GM12878 (cell line): ENCODE measurements around the gene TEX9. TPM values are rescaled to one million over a fixed set of nuclear protein-coding genes. Genes with fewer than 3 reads are reported as not detected.
"Not testable (repeated sequence)": the region's sequence is repeated elsewhere in the genome, so short reads cannot be mapped to it uniquely, and the experiment has no call there.

Experiments used
- ATAC-seq: fragments of 200-7000 bp; cut with Tn5 transposase; 3 replicates; pipeline ENCODE4 v1.9.1; 2020; ENCODE audit warnings: mild to moderate bottlenecking, moderate library complexity
- BruUV-seq: library from RNA; stranded (reverse); fragments of 400-500 nt; replicated peaks from 2 replicates; lab custom pipeline; 2021; lab: Mats Ljungman, UMichigan
- CTCF ChIA-PET: fragments of 300-600 bp; sonication (Branson Sonifier 250); formaldehyde crosslinking; extraction: SDS; loops from one replicate; lab custom pipeline; 2021; ENCODE audit warnings: inconsistent platforms; lab: Yijun Ruan, JAX
- POLR2A ChIA-PET: fragments of 350-600 bp; formaldehyde crosslinking; extraction: SDS; loops from one replicate; lab custom pipeline; 2021; ENCODE audit warnings: inconsistent platforms; lab: Charles Lee
- RAD21 ChIA-PET: fragments of 300-600 bp; sonication (Branson Sonifier 250); formaldehyde crosslinking; loops from one replicate; lab custom pipeline; 2023; ENCODE audit warnings: antibody characterized with exemption; ENCODE audit not compliant: unreplicated experiment; lab: Charles Lee
- SMC1A ChIA-PET: fragments of 300-600 bp; sonication (Branson Sonifier 250); formaldehyde crosslinking; loops from one replicate; lab custom pipeline; 2023; ENCODE audit not compliant: unreplicated experiment, uncharacterized antibody; lab: Charles Lee
- DNase-seq: peaks from one replicate; pipeline ENCODE4 v3.0.0-alpha.2; 2011; ENCODE audit warnings: low read depth, low spot score
- FAIRE-seq: peaks from 3 replicates; lab custom pipeline; 2011; peaks lifted over from hg19 to GRCh38; lab: Jason Lieb, UNC
- H2AFZ ChIP-seq: 2 replicates; pipeline ENCODE4 v1.6.0; 2011; ENCODE audit warnings: low read depth, low read length, control low read depth; ENCODE audit not compliant: control insufficient read depth
- H3K27ac ChIP-seq: 2 replicates; pipeline ENCODE4 v1.5.1; 2011; ENCODE audit warnings: control low read depth; ENCODE audit not compliant: control insufficient read depth, insufficient read depth
- H3K27me3 ChIP-seq, 2 experiments: replicated peaks in 1 of 2; 2 replicates each; pipeline versions ENCODE4 v1.6.0 to v1.6.1; 2011; ENCODE audit warnings: low read length in 1 of 2; ENCODE audit not compliant: control insufficient read depth in 2 of 2, insufficient read depth in 2 of 2
- H3K36me3 ChIP-seq, 2 experiments: 2 replicates each; pipeline ENCODE4 v1.5.1; 2011; ENCODE audit warnings: low read length in 1 of 2; ENCODE audit not compliant: control insufficient read depth in 2 of 2, insufficient read depth in 2 of 2
- H3K4me1 ChIP-seq: 2 replicates; pipeline ENCODE4 v1.6.1; 2011; ENCODE audit warnings: mild to moderate bottlenecking, low read length, moderate library complexity, mixed read lengths; ENCODE audit not compliant: control insufficient read depth, insufficient read depth
- H3K4me2 ChIP-seq: 2 replicates; pipeline ENCODE4 v1.6.0; 2011; ENCODE audit warnings: control low read depth; ENCODE audit not compliant: control insufficient read depth, insufficient read depth
- H3K4me3 ChIP-seq: fragments of 200-600 bp; sonication (generic); 2 replicates; pipeline ENCODE4 v1.5.1; 2016
- H3K79me2 ChIP-seq: 2 replicates; pipeline ENCODE4 v1.6.0; 2011; ENCODE audit warnings: low read length; ENCODE audit not compliant: control insufficient read depth, insufficient read depth
- H3K9ac ChIP-seq: 2 replicates; pipeline ENCODE4 v1.8.0; 2011; ENCODE audit warnings: low read length, control low read depth, mixed read lengths; ENCODE audit not compliant: control insufficient read depth, insufficient read depth
- H3K9me3 ChIP-seq: replicated peaks from 3 replicates; pipeline ENCODE4 v1.5.1; 2011; ENCODE audit warnings: mild to moderate bottlenecking, low read length; ENCODE audit not compliant: control insufficient read depth, insufficient read depth
- H4K20me1 ChIP-seq: 2 replicates; pipeline ENCODE4 v1.6.0; 2011; ENCODE audit not compliant: control insufficient read depth, insufficient read depth
- BHLHE40 ChIP-seq, 2 experiments: fragments of 450-650 bp in 1 of 2; IDR thresholded peaks; 2 replicates each; pipeline ENCODE4 v1.6.1; 2011 to 2017; ENCODE audit warnings: low read depth in 2 of 2, borderline replicate concordance in 1 of 2, improper control_type of control experiment in 1 of 2, low read length in 1 of 2, mild to moderate bottlenecking in 1 of 2
- CBFB ChIP-seq: IDR thresholded peaks from 2 replicates; pipeline ENCODE4 v1.6.1; 2016; ENCODE audit warnings: antibody characterized with exemption, low read depth
- EED ChIP-seq: sonication (generic); IDR thresholded peaks from 2 replicates; pipeline ENCODE4 v1.6.1; 2016; ENCODE audit warnings: antibody characterized with exemption, low read depth
- IRF4 ChIP-seq: IDR thresholded peaks from 2 replicates; pipeline ENCODE4 v1.6.1; 2011; ENCODE audit warnings: low read depth, low read length
- MTA2 ChIP-seq: fragments of 450-650 bp; IDR thresholded peaks from 2 replicates; pipeline ENCODE4 v1.6.1; 2016; ENCODE audit warnings: low read depth, mild to moderate bottlenecking, moderate library complexity
- POLR2AphosphoS5 ChIP-seq: IDR thresholded peaks from 2 replicates; pipeline ENCODE4 v1.6.1; 2011; ENCODE audit warnings: mild to moderate bottlenecking, low read length, inconsistent platforms
- WGBS: methylation state at CpG from one replicate; pipeline ENCODE4 v1.1.6; 2016; ENCODE audit warnings: low lambda C conversion rate; ENCODE audit not compliant: insufficient replicate concordance, insufficient coverage; ENCODE audit errors: missing lambda C conversion rate; 5-methylcytosine and 5-hydroxymethylcytosine counted together
- in situ Hi-C: fragments of 300-500 bp; cut with MboI; formaldehyde crosslinking; loops from 9 replicates; pipeline ENCODE4 v1.14.3; 2018; ENCODE audit warnings: mixed read lengths
- intact Hi-C: fragments of 100-400 bp; cut with micrococcal nuclease; formaldehyde crosslinking; loops from one replicate; pipeline ENCODE4 v1.14.2; 2022; ENCODE audit not compliant: unreplicated experiment
- polyA plus RNA-seq, 11 experiments: library from polyadenylated mRNA; depleted of rRNA in 4 of 11; unstranded in 6 of 11; stranded (reverse) in 5 of 11; fragments of >200 nt; fragmentation: Nextera tagmentation in 4 of 11; fragmentation: Illumina TruSeq in 1 of 11; extraction: Ambion mirVana in 4 of 11; extraction: Trizol in 1 of 11; gene quantifications; 1 replicate in 1 of 11; 2 replicates in 10 of 11; pipeline versions ENCODE4 v1.2.1 to v1.2.3, GENCODE V29; 2011 to 2016; ENCODE audit warnings: inconsistent platforms in 2 of 11, missing spikeins in 2 of 11, low read depth in 1 of 11
- total RNA-seq, 4 experiments: library from RNA; depleted of rRNA in 3 of 4; stranded (reverse); fragments of >200 nt in 3 of 4; fragmentation: Illumina TruSeq in 1 of 4; extraction: Trizol in 1 of 4; gene quantifications; 2 replicates each; pipeline versions ENCODE4 v1.2.1 to v1.2.3, GENCODE V29; 2013 to 2021
- TF ChIP-seq, protein P1 (sequence below): fragments of 450-650 bp; IDR thresholded peaks from 2 replicates; pipeline ENCODE4 v1.6.1; 2017; ENCODE audit warnings: antibody characterized with exemption, mild to moderate bottlenecking, moderate library complexity

Gene TEX9
- total and polyA plus RNA-seq, 10 of the 15 experiments (the other 5 are each of a cell fraction or from before 2014, with no cell fraction given) = 9.0 to 155 (median 70.0) TPM

DNA sequence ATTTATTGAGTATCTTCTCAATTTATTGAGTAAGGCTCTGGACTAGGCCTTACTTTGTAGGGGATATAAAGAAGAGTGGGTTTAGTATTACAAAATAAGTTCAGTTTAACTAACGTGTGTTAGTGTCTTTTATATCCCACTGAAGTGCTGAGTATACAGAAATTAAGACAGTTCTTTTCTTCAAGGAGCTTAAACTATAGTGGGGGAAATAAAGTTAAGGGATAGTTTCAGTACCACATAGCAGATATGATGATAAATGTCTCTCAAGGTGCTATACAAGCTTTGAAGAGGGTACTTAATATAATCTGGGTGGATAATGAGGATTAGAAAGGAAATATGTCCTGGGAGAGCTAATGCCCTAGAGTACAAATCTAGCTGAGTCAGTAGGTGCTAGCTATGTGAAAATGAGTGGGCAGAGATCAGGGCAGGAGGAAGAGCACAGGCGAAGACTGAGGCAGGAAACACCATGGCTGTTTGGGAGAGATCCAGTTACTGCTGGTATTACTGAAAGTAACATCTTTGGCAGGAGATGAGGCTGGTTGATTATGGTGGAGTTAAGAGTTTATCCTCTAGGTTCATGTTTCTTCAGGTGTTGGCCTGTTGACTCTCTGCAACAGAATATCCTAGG, 46.0 kb downstream of the TEX9 start (continued):
- TF ChIP-seq BHLHE40 (IDR thresholded peaks at IDR 0.05; ENCODE audit: borderline replicate concordance in 1 of 2, low read depth in 2 of 2, low read length in 1 of 2) (no peak), MTA2 (no peak), EED (no peak), IRF4 (no peak), POLR2AphosphoS5 (no peak), CBFB (no peak)
- TF ChIP-seq, protein P1, sequence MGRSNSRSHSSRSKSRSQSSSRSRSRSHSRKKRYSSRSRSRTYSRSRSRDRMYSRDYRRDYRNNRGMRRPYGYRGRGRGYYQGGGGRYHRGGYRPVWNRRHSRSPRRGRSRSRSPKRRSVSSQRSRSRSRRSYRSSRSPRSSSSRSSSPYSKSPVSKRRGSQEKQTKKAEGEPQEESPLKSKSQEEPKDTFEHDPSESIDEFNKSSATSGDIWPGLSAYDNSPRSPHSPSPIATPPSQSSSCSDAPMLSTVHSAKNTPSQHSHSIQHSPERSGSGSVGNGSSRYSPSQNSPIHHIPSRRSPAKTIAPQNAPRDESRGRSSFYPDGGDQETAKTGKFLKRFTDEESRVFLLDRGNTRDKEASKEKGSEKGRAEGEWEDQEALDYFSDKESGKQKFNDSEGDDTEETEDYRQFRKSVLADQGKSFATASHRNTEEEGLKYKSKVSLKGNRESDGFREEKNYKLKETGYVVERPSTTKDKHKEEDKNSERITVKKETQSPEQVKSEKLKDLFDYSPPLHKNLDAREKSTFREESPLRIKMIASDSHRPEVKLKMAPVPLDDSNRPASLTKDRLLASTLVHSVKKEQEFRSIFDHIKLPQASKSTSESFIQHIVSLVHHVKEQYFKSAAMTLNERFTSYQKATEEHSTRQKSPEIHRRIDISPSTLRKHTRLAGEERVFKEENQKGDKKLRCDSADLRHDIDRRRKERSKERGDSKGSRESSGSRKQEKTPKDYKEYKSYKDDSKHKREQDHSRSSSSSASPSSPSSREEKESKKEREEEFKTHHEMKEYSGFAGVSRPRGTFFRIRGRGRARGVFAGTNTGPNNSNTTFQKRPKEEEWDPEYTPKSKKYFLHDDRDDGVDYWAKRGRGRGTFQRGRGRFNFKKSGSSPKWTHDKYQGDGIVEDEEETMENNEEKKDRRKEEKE = no peak

DNA sequence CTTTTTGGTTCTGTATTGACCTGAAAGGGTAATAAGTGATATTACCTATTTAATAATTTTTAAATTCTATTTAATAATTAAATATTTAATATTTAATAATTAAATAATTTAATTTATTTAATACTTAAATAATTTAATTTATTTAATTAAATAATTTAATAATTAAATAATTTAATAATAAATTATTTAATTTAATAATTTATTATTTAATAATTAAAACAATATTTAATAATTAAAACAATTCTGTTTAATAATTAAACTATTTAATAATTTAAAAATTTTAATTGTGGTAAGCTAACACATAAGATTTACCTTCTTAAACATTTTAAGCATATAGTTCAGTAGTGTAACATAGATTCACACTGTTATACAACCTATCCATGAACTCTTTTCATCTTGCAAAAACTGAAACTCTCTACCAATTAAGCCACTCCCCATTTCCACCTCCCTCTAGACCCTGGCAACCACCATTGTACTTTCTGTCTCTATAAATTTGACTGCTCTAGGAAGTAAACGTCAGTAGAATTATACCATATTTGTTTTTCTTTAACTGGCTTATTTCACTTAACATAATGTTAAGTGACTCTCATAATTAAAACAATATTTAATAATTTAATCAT, 48.0 kb downstream of the TEX9 start:
- POLR2A ChIA-PET, H3K27ac ChIP-seq, H2AFZ ChIP-seq, intact Hi-C loops, in situ Hi-C loops, H4K20me1 ChIP-seq, SMC1A ChIA-PET, H3K36me3 ChIP-seq, DNase-seq, ATAC-seq, H3K4me1 ChIP-seq, H3K4me3 ChIP-seq, BruUV-seq, H3K79me2 ChIP-seq, H3K27me3 ChIP-seq, H3K9ac ChIP-seq, H3K9me3 ChIP-seq, H3K4me2 ChIP-seq, RAD21 ChIA-PET: not testable (repeated sequence)
- peak; percentile 27 for FAIRE-seq
- WGBS = 100% methylated on average over 1 of the region's 1 CpG
- CTCF ChIA-PET = interaction anchor here (0.6 kb wide), 1 partner anchor 565 kb away, joined by 3 read pairs; no protein-coding TSS in a partner anchor
